Fibroblast of lung (primary cell): Measurements from ENCODE around the gene RASSF8. TPM values are rescaled to one million over a fixed set of nuclear protein-coding genes. Genes with fewer than 3 reads are reported as not detected.

Experiments
- DNase-seq, 2 donors: peaks; one replicate each; pipeline versions ENCODE4 v3.0.0 to v3.0.0-alpha.2; 2010; ENCODE audit warnings: low read depth in 2 of 2
- H2AFZ ChIP-seq: 2 replicates; pipeline ENCODE4 v1.5.1; 2012; ENCODE audit warnings: low read length, control low read depth, inconsistent platforms
- H3K27ac ChIP-seq: 2 replicates; pipeline ENCODE4 v1.5.1; 2011; ENCODE audit warnings: low read length, control low read depth; ENCODE audit not compliant: insufficient read depth
- H3K27me3 ChIP-seq: 2 replicates; pipeline ENCODE4 v1.5.1; 2011; ENCODE audit warnings: mild to moderate bottlenecking, low read length; ENCODE audit not compliant: control insufficient read depth, insufficient read depth
- H3K36me3 ChIP-seq: 2 replicates; pipeline ENCODE4 v1.5.1; 2011; ENCODE audit warnings: low read length; ENCODE audit not compliant: control insufficient read depth, insufficient read depth
- H3K4me1 ChIP-seq: 2 replicates; pipeline ENCODE4 v1.5.1; 2011; ENCODE audit warnings: low read length; ENCODE audit not compliant: control insufficient read depth, insufficient read depth; ENCODE audit errors: extremely low read depth
- H3K4me2 ChIP-seq: 2 replicates; pipeline ENCODE4 v1.5.1; 2011; ENCODE audit warnings: low read length, control low read depth; ENCODE audit not compliant: insufficient read depth; ENCODE audit errors: extremely low read depth
- H3K4me3 ChIP-seq, 4 experiments: fragments of 200-600 bp in 1 of 4; sonication (generic) in 1 of 4; replicated peaks in 1 of 4; 2 replicates each; pipeline ENCODE4 v1.5.1; 2011 to 2016; ENCODE audit warnings: low read length in 4 of 4, low read depth in 3 of 4, mild to moderate bottlenecking in 3 of 4, control low read depth in 2 of 4, inconsistent platforms in 1 of 4, mixed read lengths in 1 of 4; ENCODE audit not compliant: insufficient read depth in 1 of 4; ENCODE audit errors: control extremely low read depth in 1 of 4
- H3K79me2 ChIP-seq: 2 replicates; pipeline ENCODE4 v1.5.1; 2012; ENCODE audit warnings: mild to moderate bottlenecking, low read length, inconsistent platforms; ENCODE audit not compliant: control insufficient read depth, insufficient read depth
- H3K9ac ChIP-seq: 2 replicates; pipeline ENCODE4 v1.5.1; 2011; ENCODE audit warnings: mild to moderate bottlenecking, low read length, control low read depth; ENCODE audit not compliant: insufficient read depth
- H3K9me3 ChIP-seq: 2 replicates; pipeline ENCODE4 v1.5.1; 2012; ENCODE audit warnings: low read depth, low read length; ENCODE audit not compliant: control insufficient read depth, insufficient read depth
- H4K20me1 ChIP-seq: 2 replicates; pipeline ENCODE4 v1.5.1; 2011; ENCODE audit warnings: low read length; ENCODE audit not compliant: control insufficient read depth, insufficient read depth; ENCODE audit errors: extremely low read depth
- CTCF ChIP-seq, 2 donors: IDR thresholded peaks in 1 of 2; conservative IDR thresholded peaks in 1 of 2; 1 replicate in 1 of 2; 2 replicates in 1 of 2; pipeline ENCODE4 v1.5.1; 2011 to 2012; ENCODE audit warnings: low read length in 2 of 2, control low read depth in 1 of 2, inconsistent platforms in 1 of 2, low read depth in 1 of 2, mild to moderate bottlenecking in 1 of 2
- EZH2 ChIP-seq: IDR thresholded peaks from 2 replicates; pipeline ENCODE4 v1.5.1; 2012; ENCODE audit warnings: low read length, control low read depth, mild to moderate bottlenecking; ENCODE audit errors: missing control alignments
- polyA plus RNA-seq, 2 donors: library from polyadenylated mRNA; depleted of rRNA in 1 of 2; stranded (reverse) in 1 of 2; unstranded in 1 of 2; fragments of >200 nt; gene quantifications; 2 replicates each; pipeline ENCODE4 v1.2.1, GENCODE V29; 2011 to 2012; ENCODE audit warnings: missing spikeins in 1 of 2
- total RNA-seq: library from RNA; depleted of rRNA; stranded (reverse); fragments of >200 nt; gene quantifications from 2 replicates; pipeline ENCODE4 v1.2.1, GENCODE V29; 2014

RASSF8 gene
- total and polyA plus RNA-seq, 2 donors (not counting 1 experiment from before 2014, with no cell fraction given): 28.8 to 52.8 TPM

GRCh38 chr12:26017484-26018211, 59.2 kb downstream of the RASSF8 start:
- no peaks in the 10 kb centered on the region for H3K36me3 ChIP-seq
- H3K4me1 ChIP-seq: no peaks in the 10 kb centered on the region
- H3K79me2 ChIP-seq: peaks cover 32% of the 10 kb centered on the region
- H3K9ac ChIP-seq: no peak overlapping the region
- no peaks in the 10 kb centered on the region for H3K9me3 ChIP-seq
- H3K4me3 ChIP-seq: no peak overlapping the region
- no peaks in the 10 kb centered on the region for H4K20me1 ChIP-seq
- peak in 1 of 2 donors; percentile 53 for DNase-seq
- no peak overlapping the region for H3K4me2 ChIP-seq
- TF ChIP-seq CTCF (conservative IDR thresholded peaks at IDR 0.05 in 1 of 2, IDR thresholded peaks at IDR 0.05 in 1 of 2; ENCODE audit: low read depth in 1 of 2, low read length in 2 of 2): peak; percentile 55 to 73
- no peak for TF ChIP-seq EZH2
- no peak overlapping the region for H3K27ac ChIP-seq
- H3K27me3 ChIP-seq: no peaks in the 10 kb centered on the region
- no peak overlapping the region for H2AFZ ChIP-seq

- Histone ChIP-seq H3K36me3 (no peaks in the 10 kb centered on the region), H3K4me3 (no peak overlapping the region), H3K4me2 (no peak overlapping the region), H3K9ac (no peak overlapping the region), H3K9me3 (no peaks in the 10 kb centered on the region), H3K79me2 (peaks cover 23% of the 10 kb centered on the region), H2AFZ (no peak overlapping the region), H4K20me1 (no peaks in the 10 kb centered on the region), H3K4me1 (no peaks in the 10 kb centered on the region), H3K27ac (no peak overlapping the region), H3K27me3 (no peaks in the 10 kb centered on the region)
- TF ChIP-seq CTCF (conservative IDR thresholded peaks at IDR 0.05 in 1 of 2, IDR thresholded peaks at IDR 0.05 in 1 of 2; ENCODE audit: low read depth in 1 of 2, low read length in 2 of 2) (no peak), EZH2 (no peak)
- peak in 1 of 2 donors; percentile 51 for DNase-seq
These were observed 60.4 kb downstream of the RASSF8 start for GRCh38 chr12:26018926-26019325.

GRCh38 chr12:26021534-26021933, 63.1 kb downstream of the RASSF8 start:
- H3K4me2 ChIP-seq: no peak overlapping the region
- TF ChIP-seq CTCF (conservative IDR thresholded peaks at IDR 0.05 in 1 of 2, IDR thresholded peaks at IDR 0.05 in 1 of 2; ENCODE audit: low read depth in 1 of 2, low read length in 2 of 2) (no peak), EZH2 (no peak)
- H3K27me3 ChIP-seq: no peaks in the 10 kb centered on the region
- H3K9me3 ChIP-seq: no peaks in the 10 kb centered on the region
- H3K4me3 ChIP-seq: no peak overlapping the region
- H3K27ac ChIP-seq: no peak overlapping the region
- DNase-seq: no peak
- no peak overlapping the region for H2AFZ ChIP-seq
- no peaks in the 10 kb centered on the region for H3K4me1 ChIP-seq
- no peak overlapping the region for H3K9ac ChIP-seq
- peaks cover 11% of the 10 kb centered on the region for H3K79me2 ChIP-seq
- no peaks in the 10 kb centered on the region for H4K20me1 ChIP-seq
- H3K36me3 ChIP-seq: no peaks in the 10 kb centered on the region
